Right lobe of liver (tissue), 6 donors: ENCODE measurements around the gene KCNJ4. TPM values are rescaled to one million over a fixed set of nuclear protein-coding genes. Genes with fewer than 3 reads are reported as not detected.
"Not testable (repeated sequence)": the region's sequence is repeated elsewhere in the genome, so short reads cannot be mapped to it uniquely, and the experiment has no call there.

Experiments used
- ATAC-seq, 4 donors: fragments of 200-7000 bp; cut with Tn5 transposase; one replicate each; pipeline ENCODE4 v1.9.1; 2020; ENCODE audit warnings: mild to moderate bottlenecking in 4 of 4, moderate library complexity in 4 of 4
- DNase-seq, 3 donors: peaks; one replicate each; pipeline ENCODE4 v3.0.0-alpha.2; 2020
- H3K27ac ChIP-seq, 3 donors: fragments of 200-600 bp; one replicate each; pipeline ENCODE4 v1.8.0; 2022
- H3K27me3 ChIP-seq, 2 donors: fragments of 200-600 bp; one replicate each; pipeline ENCODE4 v1.8.0; 2022
- H3K36me3 ChIP-seq, 4 donors: fragments of 200-600 bp; sonication (generic) in 1 of 4; one replicate each; pipeline versions ENCODE4 v1.5.1 to v1.8.0; 2017 to 2022; ENCODE audit warnings: control low read depth in 1 of 4
- H3K4me1 ChIP-seq, 4 donors: fragments of 200-600 bp; sonication (generic) in 1 of 4; one replicate each; pipeline versions ENCODE4 v1.5.1 to v1.8.0; 2017 to 2022; ENCODE audit warnings: control low read depth in 1 of 4
- H3K4me3 ChIP-seq, 3 donors: fragments of 200-600 bp; one replicate each; pipeline ENCODE4 v1.8.0; 2022
- H3K9me3 ChIP-seq, 4 donors: fragments of 200-600 bp; sonication (generic) in 1 of 4; one replicate each; pipeline versions ENCODE4 v1.5.1 to v1.8.0; 2017 to 2022; ENCODE audit warnings: control low read depth in 1 of 4
- POLR2A ChIP-seq: fragments of 450-650 bp; IDR thresholded peaks from one replicate; pipeline ENCODE4 v1.6.1; 2017; ENCODE audit warnings: antibody characterized with exemption, mild to moderate bottlenecking
- WGBS: methylation state at CpG from one replicate; pipeline ENCODE4 v1.1.6; 2018; ENCODE audit warnings: low coverage, low lambda C conversion rate; ENCODE audit not compliant: insufficient coverage; ENCODE audit errors: missing lambda C conversion rate; 5-methylcytosine and 5-hydroxymethylcytosine counted together
- intact Hi-C, 2 donors: fragments of 100-400 bp; cut with DNase I; formaldehyde crosslinking; loops; one replicate each; pipeline versions ENCODE4 v1.11.2 to v1.14.1; 2022
- total RNA-seq, 6 experiments: library from RNA; depleted of rRNA in 2 of 6; stranded (reverse); fragments of >200 nt in 2 of 6; fragmentation: NEBNext Ultra II Directional in 3 of 6; extraction: Animal tissue kit (Norgen Biotek cat#: 25700) in 3 of 6; gene quantifications; one replicate each; pipeline versions ENCODE4 v1.1.0 to v1.2.4, GENCODE V29; 2016 to 2023
- TF ChIP-seq, protein P1 (sequence below), 4 donors: fragments of 200-600 bp in 3 of 4; fragments of 450-650 bp in 1 of 4; IDR thresholded peaks; one replicate each; pipeline versions ENCODE4 v1.5.1 to v1.8.0; 2016 to 2022; ENCODE audit warnings: antibody characterized with exemption in 4 of 4, mild to moderate bottlenecking in 2 of 4
- donor health status: DM: no; HTN: yes; CAD: no.
- donor health status: DM: no; HTN: no; CAD: no.
- donor health status: DM: no; HTN: no; CAD: no.
- donor health status: DM: no; HTN: yes; CAD: no.
- donor health status: DM: no; HTN: yes; CAD: no.

KCNJ4 gene
- total RNA-seq, 6 experiments from 2014 or later: not detected

DNA sequence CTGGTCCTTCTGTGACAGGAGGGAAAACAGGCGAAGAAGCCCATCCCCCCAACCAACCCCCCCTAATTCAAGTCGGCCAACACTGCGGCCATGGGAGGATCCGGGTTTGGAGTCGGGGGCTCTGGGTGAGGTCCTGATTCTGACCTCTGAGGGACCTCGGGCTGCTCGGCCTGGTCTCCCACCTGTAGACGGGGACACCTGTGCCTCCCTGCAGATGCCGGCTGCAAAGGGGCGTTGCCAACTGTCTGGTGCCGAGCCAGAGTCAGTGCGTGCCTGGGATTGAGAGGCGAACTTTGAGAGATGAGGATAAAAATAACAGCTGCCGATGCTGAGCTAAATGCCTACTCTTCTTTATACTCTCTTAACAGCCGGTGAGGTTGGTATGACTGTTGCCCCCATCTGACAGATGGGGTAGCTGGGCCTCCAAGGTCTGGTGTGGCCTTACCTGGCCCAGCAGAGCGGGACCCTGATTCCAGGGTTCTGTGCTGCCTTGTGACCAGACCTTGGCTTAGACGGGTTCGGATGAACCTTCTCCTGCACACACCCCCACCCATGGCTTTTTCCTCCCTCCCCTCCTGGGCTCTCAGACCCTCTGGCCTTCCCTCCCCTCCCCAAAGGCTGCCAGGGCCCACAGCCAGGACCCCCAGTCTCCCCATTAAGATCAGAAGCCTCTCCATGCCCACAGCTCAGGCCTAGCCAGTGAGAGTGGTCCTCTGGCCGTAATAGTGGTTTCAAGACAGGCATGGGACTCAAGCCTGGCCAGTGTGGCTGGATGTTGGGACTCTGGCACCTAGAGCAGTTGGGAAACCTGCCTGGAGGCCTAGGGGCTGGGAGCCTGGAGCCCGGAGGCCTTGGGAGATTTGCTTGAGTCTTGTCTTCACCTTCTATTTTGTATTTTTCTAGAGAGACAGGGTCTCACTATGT is 41.7 kb downstream of the KCNJ4 start:
- no peaks in the 10 kb centered on the region for H3K9me3 ChIP-seq
- no peaks in the 10 kb centered on the region for H3K36me3 ChIP-seq
- TF ChIP-seq, protein P1, sequence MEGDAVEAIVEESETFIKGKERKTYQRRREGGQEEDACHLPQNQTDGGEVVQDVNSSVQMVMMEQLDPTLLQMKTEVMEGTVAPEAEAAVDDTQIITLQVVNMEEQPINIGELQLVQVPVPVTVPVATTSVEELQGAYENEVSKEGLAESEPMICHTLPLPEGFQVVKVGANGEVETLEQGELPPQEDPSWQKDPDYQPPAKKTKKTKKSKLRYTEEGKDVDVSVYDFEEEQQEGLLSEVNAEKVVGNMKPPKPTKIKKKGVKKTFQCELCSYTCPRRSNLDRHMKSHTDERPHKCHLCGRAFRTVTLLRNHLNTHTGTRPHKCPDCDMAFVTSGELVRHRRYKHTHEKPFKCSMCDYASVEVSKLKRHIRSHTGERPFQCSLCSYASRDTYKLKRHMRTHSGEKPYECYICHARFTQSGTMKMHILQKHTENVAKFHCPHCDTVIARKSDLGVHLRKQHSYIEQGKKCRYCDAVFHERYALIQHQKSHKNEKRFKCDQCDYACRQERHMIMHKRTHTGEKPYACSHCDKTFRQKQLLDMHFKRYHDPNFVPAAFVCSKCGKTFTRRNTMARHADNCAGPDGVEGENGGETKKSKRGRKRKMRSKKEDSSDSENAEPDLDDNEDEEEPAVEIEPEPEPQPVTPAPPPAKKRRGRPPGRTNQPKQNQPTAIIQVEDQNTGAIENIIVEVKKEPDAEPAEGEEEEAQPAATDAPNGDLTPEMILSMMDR (IDR thresholded peaks at IDR 0.05): no peak
- no peak for TF ChIP-seq POLR2A
- peak overlapping the region in 1 of 3 donors; percentile 21 for H3K4me3 ChIP-seq
- 58% methylated on average over 6 of the region's 20 CpGs for WGBS
- ATAC-seq (peak; percentile 14 to 58 (median 41)), DNase-seq (peak in 2 of 3 donors; percentile 50 to 63)
- intact Hi-C loops: no loop called here
- H3K27me3 ChIP-seq: no peaks in the 10 kb centered on the region
- H3K27ac ChIP-seq: no peak overlapping the region
- H3K4me1 ChIP-seq: peaks cover 0 to 8% (median 4%) of the 10 kb centered on the region in 4 donors

DNA sequence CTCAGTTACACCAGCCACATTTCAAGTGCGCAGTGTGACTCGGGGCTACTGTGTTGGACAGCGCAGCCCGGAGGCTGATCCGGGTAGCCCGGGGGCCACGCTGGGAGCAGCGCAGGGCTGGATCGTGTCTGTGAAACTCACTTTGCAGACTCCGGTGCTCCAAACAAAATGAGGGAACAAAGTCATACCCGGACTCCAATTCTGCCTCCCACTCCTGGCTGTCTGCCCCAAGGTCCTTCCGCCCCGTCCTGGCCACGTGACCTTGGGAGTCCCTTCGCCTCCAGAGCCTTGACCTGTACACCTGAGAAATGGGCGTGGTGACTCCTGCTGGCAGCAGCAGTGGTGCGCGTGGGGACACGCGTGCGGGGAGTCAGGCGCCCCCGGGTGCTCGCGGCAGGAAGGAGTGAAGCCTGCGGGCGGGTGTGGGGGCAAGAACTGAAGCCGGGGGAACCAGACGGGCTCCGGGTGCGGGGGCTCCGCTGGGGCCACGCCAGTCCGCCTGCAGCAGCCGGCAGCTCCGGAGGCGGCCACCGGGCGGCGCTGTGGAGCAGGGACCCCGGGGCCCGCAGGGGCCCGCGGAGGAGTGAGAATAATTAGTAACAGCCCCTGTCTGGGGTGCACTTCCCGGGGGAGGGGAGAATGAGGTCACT is 42.4 kb downstream of the KCNJ4 start:
- TF ChIP-seq, protein P1 (IDR thresholded peaks at IDR 0.05): peak; percentile 57 to 75 (median 64)
- TF ChIP-seq POLR2A: no peak
- no peaks in the 10 kb centered on the region for H3K9me3 ChIP-seq
- no peak overlapping the region for H3K27ac ChIP-seq
- intact Hi-C loops: no loop called here
- DNase-seq: peak in 2 of 3 donors; percentile 46 to 50
- peaks cover 0 to 8% (median 4%) of the 10 kb centered on the region in 4 donors for H3K4me1 ChIP-seq
- WGBS: 28% methylated on average over 5 of the region's 45 CpGs
- peak; percentile 28 to 58 (median 53) for ATAC-seq
- H3K36me3 ChIP-seq: no peaks in the 10 kb centered on the region
- peak overlapping the region in 1 of 3 donors; percentile 21 for H3K4me3 ChIP-seq
- H3K27me3 ChIP-seq: no peaks in the 10 kb centered on the region

DNA sequence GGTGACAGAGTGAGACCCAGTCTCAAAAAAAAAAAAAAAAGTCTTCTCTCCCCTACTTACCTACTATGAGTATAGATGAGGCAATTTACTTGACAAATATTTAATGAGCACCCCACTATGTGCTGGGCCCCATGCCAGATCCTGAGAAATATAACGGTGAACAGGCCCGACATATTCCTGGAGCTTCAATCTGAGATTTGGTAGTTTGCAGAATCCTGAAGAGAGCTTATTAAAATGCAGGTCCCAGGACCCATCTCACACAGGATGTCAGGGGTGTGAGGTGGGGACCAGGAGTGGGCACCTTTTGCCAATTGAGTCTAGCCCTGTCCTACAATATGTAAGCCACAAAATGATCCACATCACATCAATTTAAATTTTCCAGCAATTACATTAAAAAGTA is 44.0 kb downstream of the KCNJ4 start:
- Histone ChIP-seq H3K4me3 (no peak overlapping the region), H3K9me3 (no peaks in the 10 kb centered on the region), H3K36me3 (no peaks in the 10 kb centered on the region), H3K4me1 (peaks cover 0 to 14% (median 4%) of the 10 kb centered on the region in 4 donors), H3K27me3 (no peaks in the 10 kb centered on the region), H3K27ac (no peak overlapping the region)
- ATAC-seq: no peak
- no peak for TF ChIP-seq POLR2A
- TF ChIP-seq, protein P1 (IDR thresholded peaks at IDR 0.05): no peak
- intact Hi-C loops: no loop called here
- DNase-seq: no peak
- 76% methylated on average over 2 of the region's 2 CpGs for WGBS

DNA sequence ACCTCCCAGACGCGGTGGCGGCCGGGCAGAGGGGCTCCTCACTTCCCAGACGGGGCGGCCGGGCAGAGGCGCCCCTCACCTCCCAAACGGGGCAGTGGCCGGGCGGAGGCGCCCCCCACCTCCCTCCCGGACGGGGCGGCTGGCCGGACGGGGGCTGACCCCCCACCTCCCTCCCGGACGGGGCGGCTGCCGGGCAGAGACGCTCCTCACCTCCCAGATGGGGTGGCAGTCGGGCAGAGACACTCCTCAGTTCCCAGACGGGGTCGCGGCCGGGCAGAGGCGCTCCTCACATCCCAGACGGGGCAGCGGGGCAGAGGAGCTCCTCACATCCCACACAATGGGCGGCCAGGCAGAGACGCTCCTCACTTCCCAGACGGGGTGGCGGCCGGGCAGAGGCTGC is 45.1 kb downstream of the KCNJ4 start:
- H3K36me3 ChIP-seq, H3K27ac ChIP-seq, ATAC-seq, H3K27me3 ChIP-seq, intact Hi-C loops, H3K9me3 ChIP-seq, H3K4me3 ChIP-seq: not testable (repeated sequence)
- H3K4me1 ChIP-seq: peaks cover 0 to 14% (median 4%) of the 10 kb centered on the region in 4 donors
- WGBS: 92% methylated on average over 2 of the region's 35 CpGs
- peak in 1 of 3 donors; percentile 34 for DNase-seq

DNA sequence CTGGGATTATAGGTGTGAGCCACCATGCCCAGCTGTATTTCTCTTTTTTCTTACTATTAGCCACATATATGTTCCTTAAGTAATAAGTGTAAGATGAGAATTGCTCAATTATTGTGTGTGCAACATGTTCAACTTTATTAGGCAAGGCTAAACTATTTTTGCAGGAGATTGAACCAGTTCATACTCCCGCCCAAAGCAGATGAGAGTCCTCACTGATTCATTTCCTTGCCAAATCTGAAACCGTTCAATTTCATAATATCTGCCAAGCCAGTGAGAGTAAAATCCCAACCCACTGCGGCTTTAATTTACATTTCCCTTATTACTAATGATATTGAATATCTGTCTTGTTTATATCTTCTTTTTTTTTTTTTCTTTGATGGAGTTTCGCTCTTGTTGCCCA is 48.4 kb downstream of the KCNJ4 start:
- Histone ChIP-seq H3K9me3 (no peaks in the 10 kb centered on the region), H3K4me3 (no peak overlapping the region), H3K36me3 (no peaks in the 10 kb centered on the region), H3K4me1 (peaks cover 0 to 6% (median 0%) of the 10 kb centered on the region in 4 donors), H3K27ac (no peak overlapping the region), H3K27me3 (no peaks in the 10 kb centered on the region)
- intact Hi-C loops: no loop called here
- DNase-seq (no peak), ATAC-seq (peak; percentile 52 to 68 (median 62))
- 22% methylated on average over 4 of the region's 4 CpGs for WGBS
- TF ChIP-seq, protein P1 (IDR thresholded peaks at IDR 0.05): no peak
- TF ChIP-seq POLR2A: no peak
